GM18505 (cell line): ENCODE results near the gene DCAF8L1.
"Not testable (repeated sequence)": the region's sequence is repeated elsewhere in the genome, so short reads cannot be mapped to it uniquely, and the experiment has no call there.

Source experiments
- ATAC-seq: cut with Tn5 transposase; IDR thresholded peaks from one replicate; pipeline ENCODE4 v1.9.1; 2021; ENCODE audit not compliant: unreplicated experiment
- POLR2A ChIP-seq: IDR thresholded peaks from 4 replicates; pipeline ENCODE4 v1.6.1; 2011; ENCODE audit warnings: borderline replicate concordance; ENCODE audit not compliant: insufficient read depth, insufficient read length; ENCODE audit errors: extremely low read depth

Gene DCAF8L1

DNA sequence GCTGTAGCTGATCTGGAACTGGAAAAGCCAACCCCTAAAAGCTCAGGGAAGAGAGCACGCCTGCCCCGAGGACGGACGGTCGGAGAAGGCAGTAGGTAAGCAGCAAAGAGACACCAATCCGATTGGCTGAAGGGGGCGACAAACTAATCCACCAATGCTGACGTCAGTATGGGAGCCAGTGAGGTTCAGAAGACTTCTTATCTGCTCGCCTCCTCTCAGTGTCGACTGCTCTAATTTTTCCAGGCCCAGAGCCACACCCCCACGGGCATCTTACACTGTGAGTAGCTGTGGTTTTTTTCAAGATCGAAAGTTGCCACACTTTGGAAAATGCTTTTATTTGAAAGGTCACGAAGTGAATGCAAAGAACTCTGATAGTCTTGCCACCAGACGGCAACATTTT, at the start of gene DCAF8L1:
Gene DCAF8L1, minus strand, starts transcription at position 101 of the 400 bp plus-strand sequence. CDS start 115 bp downstream, outside the sequence.
- ATAC-seq: no peak
- no peak for TF ChIP-seq POLR2A

- no peak for ATAC-seq
- TF ChIP-seq POLR2A: no peak
Observed at GRCh38 chrX:28022371-28022770, 41.1 kb upstream of the DCAF8L1 start.

DNA sequence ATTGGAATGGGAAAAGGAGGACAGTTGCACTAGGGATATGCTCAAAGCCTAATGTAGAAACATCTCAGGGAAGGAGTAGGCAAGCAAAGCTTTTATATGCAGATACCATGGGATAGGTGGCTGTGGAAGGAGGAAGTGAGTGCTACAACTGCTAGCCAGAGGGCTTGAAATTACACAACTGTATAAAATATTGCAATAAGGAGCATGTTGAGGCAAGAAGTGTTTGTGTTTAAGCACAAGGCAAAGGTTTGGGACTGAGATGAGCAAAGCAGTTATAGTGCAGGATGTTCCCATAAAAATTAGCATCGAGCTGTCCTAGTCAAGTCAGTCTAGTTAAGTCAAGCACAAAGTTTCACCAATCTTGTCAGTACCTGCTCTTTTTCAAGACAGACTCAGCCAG, 35.6 kb upstream of the DCAF8L1 start:
- ATAC-seq: no peak
- no peak for TF ChIP-seq POLR2A

GRCh38 chrX:28015993-28016392, 34.7 kb upstream of the DCAF8L1 start:
- no peak for ATAC-seq
- TF ChIP-seq POLR2A: no peak

GRCh38 chrX:28010875-28011274, 29.6 kb upstream of the DCAF8L1 start:
- ATAC-seq: no peak
- TF ChIP-seq POLR2A: no peak

GRCh38 chrX:27998666-27999065, 17.4 kb upstream of the DCAF8L1 start:
- TF ChIP-seq POLR2A: no peak
- no peak for ATAC-seq

GRCh38 chrX:27997622-27998021, 16.4 kb upstream of the DCAF8L1 start:
- TF ChIP-seq POLR2A: no peak
- no peak for ATAC-seq

GRCh38 chrX:27996132-27996531, 14.9 kb upstream of the DCAF8L1 start:
- no peak for ATAC-seq
- TF ChIP-seq POLR2A: no peak

DNA sequence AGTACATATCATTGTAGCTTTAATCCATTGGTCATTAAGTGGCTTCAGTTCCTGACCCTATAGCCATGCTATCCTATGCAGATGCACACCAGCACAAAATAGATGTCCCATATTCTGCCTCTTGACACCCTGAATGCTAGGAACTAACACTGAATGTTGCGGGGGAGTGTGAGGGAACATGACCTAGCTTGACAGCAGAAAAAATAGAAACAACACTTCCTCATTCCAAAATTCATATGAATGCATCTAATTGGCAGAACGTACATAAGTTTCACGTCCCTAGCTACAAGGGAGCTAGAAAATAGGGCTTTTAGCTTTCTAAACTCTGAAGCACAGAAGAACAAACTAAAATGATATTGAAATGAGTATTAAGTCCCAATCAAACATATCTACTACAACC, 14.4 kb upstream of the DCAF8L1 start:
- no peak for ATAC-seq
- TF ChIP-seq POLR2A: no peak

DNA sequence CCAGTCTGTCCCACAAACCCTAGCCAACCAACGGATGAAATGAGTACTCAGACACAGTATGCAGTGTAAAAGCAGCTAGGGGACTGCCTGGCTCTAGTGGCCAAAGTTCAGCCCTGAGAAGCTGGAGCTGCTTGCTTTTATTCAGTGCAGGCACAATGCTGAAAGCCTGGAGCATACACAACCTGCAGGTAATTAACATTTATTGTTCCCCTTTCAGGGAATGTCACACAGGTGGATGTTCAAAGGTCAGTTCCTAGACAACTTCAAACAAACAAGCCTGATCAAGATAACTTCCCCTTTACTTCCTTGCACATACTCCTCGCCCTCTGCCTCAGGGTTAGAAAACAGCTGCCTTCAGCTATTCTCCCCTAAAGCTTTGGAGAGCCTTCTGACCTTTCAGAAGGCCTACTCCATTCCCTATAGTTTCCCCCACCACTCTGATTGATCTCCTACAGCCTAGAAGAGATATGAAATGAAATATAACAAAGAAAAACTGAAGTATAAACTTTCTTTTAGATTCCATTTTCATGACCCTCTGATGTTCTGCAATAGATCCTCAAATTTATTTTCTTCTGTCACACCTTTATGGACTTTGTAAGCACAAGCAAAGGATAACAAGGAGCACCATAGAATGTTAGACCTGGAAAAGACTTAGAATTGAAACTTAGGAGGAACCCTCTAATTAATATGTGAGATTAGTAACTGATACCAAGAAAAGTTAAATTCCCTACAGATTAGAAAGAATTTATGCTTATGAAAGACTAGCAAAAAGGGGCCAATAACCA, 6.8 kb upstream of the DCAF8L1 start:
- no peak for TF ChIP-seq POLR2A
- ATAC-seq: no peak

- not testable (repeated sequence) for ATAC-seq
Observed at GRCh38 chrX:27976934-27977333, 4.3 kb downstream of the DCAF8L1 start.

DNA sequence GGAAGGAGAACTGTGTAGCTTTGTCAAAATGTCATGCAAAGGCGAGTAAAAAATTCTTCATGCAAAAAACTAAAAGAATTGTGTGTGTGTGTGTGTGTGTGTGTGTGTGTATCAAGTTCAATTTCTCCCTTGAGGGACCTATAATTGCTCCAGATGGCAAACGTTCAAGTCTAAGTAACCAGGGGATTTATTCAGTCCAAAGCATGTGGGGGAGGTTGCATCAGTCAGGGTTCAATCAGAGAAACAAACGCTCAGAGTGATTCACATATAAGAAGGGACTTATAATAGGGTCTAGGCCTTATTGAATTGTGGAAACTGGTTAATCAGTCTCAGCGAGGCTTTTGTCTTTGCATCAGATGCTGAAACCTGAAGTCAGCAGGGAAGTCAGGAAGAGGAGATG, 5.0 kb downstream of the DCAF8L1 start:
- no peak for ATAC-seq

GRCh38 chrX:27968878-27969277, 12.4 kb downstream of the DCAF8L1 start:
- no peak for TF ChIP-seq POLR2A
- ATAC-seq: no peak

More for the DNA sequence above, 5.0 kb downstream of the DCAF8L1 start:
- no peak for TF ChIP-seq POLR2A

DNA sequence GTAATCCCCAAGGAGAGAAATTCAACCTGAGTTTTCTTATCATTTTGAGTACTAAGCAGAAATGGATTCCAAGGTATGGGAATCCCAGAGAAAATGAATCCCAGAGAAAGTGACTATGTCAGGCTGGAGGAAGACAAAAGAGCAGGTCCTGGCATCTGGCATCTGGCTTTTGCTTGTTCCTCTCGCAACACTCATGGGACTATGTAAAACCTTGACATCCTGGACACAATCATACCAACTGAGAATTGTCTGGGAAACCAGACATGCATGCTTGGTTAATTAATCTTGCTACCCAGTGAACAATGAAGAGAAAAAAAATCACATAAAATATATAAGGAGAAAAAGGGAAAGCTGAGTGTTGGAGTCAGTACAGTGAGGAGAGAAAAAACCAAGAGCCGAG, 12.9 kb downstream of the DCAF8L1 start:
- no peak for TF ChIP-seq POLR2A
- ATAC-seq: no peak

DNA sequence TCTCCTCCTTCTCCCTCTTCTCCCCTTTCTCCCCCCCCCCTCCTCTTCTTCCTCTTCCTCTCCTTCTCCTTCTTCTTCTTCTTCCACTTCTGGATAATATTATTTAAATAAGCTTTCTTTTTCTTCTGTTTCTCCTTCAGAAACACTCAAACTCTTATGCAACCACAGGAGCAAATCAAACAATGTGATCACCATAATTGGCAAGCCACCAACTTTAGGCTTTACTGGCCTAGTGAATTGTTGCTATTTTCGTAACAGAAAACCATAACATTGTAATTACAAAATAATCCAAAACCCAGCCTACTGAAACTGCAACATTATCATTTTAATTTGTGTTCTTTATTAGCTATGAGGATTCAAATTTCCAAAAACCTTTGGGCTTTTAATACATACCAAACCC, 14.3 kb downstream of the DCAF8L1 start:
- ATAC-seq: no peak
- TF ChIP-seq POLR2A: no peak
